Ecto neural progenitor cell (in vitro differentiated cells): ENCODE results near the gene PGM2.
"Not testable (repeated sequence)": the region's sequence is repeated elsewhere in the genome, so short reads cannot be mapped to it uniquely, and the experiment has no call there.

Experiments
- DNase-seq: peaks from one replicate; pipeline ENCODE4 v3.0.0-alpha.2; 2018; ENCODE audit warnings: low spot score

The PGM2 gene

DNA sequence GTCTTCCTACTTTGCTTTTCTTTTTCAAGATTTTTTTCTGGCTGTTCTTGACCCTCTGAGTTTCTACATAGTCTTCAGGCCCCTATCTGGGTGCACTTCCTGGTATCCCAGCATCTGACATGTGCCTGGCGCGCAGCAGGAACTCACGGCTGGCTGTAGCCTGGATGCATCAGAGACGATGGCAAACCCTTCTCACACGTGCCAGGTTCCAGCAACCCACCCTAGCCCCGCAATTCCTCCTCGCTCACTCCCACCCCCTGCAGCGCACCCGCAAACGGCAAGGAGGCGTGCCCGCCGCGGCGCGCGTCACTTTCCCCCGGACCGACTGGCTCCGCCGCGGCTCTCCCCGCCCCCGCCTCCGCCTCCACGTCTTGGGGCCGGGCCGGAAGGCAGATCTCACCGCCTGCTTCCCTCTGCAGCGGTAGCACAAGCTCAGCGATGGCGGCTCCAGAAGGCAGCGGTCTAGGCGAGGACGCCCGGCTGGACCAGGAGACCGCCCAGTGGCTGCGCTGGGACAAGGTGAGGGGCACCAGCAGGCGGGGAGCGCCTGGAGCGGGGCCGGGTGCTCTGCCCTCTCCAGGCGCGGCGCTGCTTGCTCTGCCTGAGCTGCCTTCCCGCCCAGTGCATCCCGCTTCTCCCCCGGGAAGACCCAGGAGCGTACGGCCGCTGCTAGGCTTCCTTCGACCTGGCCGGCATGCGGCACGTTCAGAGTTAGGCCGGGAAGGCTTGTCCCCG is at the start of gene PGM2:
PGM2 (plus strand) TSS at position 392 of the 735 bp plus-strand sequence; CDS start at position 439, 47 bp downstream.
- DNase-seq = peak; percentile 89

DNA sequence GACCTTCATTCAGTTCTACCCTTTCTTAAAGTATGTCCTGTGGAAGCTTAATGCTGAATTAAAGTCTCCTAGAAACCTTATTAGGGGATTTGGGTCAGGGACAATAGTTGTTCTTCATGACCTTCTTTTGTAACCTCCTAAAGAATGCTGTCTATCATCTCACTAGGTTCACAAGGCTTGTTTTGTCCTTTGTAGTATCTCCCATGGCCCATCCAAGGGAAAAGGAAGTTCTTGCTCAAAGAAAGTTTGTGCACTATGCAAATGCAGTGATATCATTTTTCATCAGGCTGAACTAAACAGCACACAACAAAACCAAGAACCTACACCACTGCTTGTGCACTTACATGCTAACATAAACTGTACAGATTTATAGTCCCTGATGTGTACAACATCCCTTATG is 46.6 kb upstream of the PGM2 start:
- no peak for DNase-seq

DNA sequence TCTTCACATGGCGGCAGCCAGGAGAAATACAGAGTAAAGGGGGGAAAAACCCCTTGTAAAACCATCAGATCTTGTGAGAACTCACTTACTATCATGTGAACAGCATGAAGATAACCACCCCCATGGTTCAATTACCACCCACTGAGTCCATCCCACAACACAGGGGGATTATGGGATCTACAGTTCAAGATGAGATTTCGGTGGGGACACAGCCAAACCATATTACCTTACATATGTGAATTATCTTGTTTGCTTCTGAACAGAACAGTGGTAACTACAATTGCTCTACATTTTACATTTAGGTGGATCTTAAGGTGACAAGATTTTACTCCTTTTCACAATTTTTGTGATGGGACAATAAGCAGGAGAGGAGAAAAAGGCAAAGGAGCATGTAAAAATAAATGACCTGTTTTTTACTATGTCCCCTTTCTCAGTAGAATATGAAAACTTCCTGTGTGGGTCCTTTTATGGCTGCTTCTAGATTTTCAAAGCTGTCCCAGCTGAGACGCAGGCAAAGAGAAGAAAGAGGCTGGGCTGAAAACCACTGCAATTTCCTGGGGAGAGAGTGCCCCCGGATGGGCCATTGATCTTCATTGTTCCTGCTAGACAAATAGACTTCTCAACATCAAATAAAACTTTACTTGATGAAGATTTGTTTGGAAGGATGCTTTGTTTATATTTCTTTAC is 45.9 kb upstream of the PGM2 start:
- DNase-seq = no peak

DNA sequence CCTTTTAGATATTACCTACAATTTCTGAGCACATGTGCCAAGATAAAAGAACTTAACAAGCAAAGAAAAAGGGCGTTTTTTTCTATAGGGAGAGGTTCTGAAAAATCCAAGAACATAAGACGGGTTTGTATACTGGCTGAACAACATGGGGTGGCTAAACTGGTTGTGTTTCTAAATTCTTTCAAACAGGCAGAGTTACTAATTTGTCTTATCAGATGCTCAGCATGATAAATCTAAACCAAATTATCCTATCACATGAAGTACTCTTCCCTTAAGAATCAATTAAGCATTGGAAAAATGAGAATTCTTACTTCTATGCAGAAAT is 45.4 kb upstream of the PGM2 start:
- DNase-seq = no peak

DNA sequence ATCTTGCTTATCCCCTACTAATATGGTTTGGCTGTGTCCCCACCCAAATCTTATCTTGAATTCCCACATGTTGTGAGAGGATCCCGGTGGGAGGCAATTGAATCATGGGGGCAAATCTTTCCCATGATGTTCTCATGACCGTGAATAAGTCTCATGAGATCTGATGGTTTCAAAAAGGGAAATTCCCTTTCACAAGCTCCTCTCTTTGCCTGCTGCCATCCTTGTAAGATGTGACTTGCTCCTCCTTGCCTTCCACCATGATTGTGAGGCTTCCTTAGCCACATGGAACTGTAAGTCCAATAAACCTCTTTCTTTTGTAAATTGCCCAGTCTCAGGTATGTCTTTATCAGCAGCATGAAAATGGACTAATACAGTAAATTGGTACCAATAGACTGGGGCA is 40.2 kb upstream of the PGM2 start:
- not testable (repeated sequence) for DNase-seq

DNA sequence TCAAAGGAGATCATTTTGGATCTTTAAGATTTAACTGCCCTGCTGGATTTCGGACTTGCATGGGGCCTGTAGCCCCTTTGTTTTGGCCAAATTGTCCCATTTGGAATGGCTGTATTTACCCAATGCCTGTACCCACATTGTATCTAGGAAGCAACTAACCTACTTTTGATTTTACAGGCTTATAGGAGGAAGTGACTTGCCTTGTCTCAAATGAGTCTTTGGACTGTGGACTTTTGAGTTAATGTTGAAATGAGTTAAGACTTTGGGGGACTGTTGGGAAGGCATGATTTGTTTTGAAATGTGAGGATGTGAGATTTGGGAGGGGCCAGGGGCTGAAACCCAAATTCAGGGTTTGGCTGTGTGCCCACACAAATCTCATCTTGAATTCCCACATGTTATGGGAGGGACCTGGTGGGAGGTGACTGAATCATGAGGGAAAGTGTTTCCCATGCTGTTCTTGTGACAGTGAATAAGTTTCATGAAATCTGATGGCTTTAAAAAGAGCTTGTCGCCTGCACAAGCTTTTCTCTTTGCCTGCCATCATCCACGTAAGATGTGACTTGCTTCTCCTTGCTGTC is 38.5 kb upstream of the PGM2 start:
- DNase-seq = not testable (repeated sequence)

- no peak for DNase-seq
Measured at GRCh38 chr4:37788819-37789218, 37.7 kb upstream of the PGM2 start.

DNA sequence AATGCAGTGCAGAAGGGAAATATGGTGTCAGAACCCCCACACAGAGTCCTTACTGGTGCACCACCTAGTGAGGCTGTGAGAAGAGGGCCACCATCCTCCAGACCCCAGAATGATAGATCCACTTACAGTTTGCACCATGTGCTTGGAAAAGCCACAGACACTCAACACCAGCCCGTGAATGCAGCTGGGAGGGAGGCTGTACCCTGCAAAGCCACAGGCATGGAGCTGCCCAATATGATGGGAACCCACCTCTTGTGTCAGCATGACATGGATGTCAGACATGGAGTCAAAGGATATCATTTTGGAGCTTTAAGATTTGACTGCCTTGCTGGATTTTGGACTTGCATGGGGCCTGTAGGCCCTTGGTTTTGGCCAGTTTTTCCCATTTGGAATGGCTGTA is 34.2 kb upstream of the PGM2 start:
- DNase-seq = no peak

GRCh38 chr4:37793562-37793961 is 32.9 kb upstream of the PGM2 start:
- DNase-seq = no peak

GRCh38 chr4:37794056-37794455 is 32.4 kb upstream of the PGM2 start:
- DNase-seq = no peak

DNA sequence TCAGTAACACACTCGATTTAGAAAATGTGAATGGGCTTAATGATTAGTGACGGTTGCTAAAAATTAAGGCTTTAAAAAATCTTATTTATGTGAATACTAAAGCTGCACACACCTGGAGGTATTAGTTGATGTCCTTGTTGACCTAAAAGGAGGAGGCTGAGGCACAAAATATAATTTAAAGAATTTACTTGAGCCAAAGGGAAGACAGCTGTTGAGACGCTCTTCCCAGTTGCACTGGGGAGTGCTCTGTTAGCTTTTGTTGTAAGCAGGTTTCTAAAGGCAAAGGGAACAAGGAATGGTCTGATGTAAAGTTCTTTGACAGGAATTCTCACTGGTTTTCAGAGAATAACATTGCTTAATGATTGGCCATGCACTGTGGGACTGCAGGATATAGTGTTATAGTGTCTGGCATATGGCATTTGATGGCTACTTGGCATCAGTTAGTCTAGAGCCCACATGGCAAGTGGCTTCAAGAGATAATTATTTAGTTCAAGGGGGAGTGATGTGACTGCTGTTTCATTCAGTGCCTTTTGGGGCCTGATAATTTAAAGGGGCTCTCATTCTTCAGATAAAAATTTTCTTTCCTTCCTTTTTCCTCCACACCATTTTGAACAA is 30.8 kb upstream of the PGM2 start:
- no peak for DNase-seq

- no peak for DNase-seq
Measured at GRCh38 chr4:37797374-37797773, 29.1 kb upstream of the PGM2 start.

DNA sequence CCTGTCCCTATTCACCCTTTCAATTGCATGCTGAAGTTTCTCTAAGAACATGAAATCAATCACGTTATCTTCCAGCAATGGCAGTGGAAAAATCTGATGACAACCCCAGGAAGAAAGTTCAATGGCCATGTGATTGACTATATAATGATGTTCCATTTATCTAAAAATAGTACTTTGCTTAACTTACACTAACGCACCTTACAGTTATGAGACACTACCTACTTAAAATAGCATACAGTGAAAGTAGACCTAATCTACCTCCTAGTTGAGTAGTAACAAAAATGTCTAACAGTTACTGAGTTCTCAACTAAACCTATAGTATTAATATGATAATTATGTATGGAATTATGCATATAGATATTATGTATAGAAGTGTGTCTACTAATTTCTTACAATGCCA is 28.6 kb upstream of the PGM2 start:
- no peak for DNase-seq

GRCh38 chr4:37798616-37799015 is 27.9 kb upstream of the PGM2 start:
- no peak for DNase-seq

DNA sequence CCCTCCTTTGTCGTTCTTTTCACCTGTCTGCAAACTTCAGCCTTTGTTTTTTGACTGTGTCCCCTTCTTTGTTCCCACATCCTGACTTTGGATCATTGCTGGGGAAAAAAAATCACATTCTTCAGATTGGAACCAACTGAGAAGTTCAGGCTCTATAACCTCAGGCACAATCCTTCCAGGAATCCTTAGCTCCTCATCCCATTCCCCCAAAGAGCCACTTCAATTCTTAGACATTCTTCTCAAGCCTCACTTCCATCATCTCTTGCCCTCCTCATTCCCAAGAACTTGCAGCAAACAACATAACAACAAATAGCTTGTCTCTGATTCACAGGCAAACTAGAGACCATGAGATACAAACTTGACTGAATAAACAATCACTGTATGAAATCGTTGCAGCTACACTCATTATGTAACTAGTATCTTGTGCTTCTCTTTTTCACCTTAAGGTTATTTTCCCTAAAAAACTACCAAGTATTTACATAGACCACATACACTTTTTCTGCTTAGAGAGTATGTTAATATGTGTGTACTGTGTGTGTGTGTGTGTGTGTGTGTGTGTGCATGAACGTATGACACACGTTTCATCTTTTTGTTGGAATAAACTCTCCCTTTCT is 26.4 kb upstream of the PGM2 start:
- no peak for DNase-seq

DNA sequence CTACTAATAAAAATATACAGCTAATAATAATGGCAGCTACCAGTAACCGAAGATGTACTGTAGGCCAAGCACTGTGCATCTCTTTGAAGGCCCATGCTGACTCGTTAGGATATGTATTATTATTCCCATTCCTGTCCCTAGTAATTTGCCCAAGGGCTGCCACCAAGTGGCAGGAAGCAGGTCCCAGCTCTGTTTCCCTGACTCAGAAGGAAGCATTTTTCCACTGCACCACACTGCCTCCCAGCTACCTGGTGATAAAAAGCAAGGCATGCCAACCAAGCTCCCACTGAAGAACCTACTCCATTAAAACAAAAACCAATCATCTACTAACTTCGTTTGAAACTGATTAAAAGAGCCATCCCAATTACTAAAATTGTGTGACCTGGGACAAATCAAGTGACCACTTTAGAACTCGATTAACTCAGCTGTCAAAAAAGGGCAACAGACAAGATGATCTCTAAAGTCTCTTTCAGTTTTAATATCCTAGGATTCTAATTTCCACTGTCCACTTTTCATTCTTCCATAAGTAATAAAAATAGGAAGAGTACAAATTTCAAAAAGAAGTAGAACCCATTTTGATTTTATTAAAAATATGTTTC is 24.3 kb upstream of the PGM2 start:
- DNase-seq = peak; percentile 69

- no peak for DNase-seq
Measured at GRCh38 chr4:37803348-37803973, 23.0 kb upstream of the PGM2 start.

DNA sequence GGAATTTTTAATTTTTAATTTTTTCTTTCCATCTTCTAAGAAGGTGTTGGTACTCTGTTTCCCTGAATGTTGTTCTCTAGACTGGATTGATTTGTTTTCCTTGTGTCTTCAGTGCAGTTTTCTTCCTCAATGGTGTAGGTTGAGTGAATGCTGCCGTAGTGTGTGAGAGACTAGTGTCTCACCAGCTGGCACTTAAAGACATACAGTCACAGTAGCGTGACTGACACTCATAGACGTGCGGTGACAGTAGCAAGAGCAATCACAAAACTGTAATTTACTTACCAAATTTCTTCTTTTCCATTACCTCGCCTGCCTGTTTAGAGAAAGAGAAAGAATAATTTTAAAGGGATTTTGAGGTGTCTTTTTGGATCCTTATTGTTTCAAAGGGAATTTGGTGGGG is 21.4 kb upstream of the PGM2 start:
- DNase-seq = no peak

- DNase-seq = no peak
Measured at GRCh38 chr4:37812713-37813112, 13.8 kb upstream of the PGM2 start.

GRCh38 chr4:37815591-37815990 is 10.9 kb upstream of the PGM2 start:
- DNase-seq = no peak

DNA sequence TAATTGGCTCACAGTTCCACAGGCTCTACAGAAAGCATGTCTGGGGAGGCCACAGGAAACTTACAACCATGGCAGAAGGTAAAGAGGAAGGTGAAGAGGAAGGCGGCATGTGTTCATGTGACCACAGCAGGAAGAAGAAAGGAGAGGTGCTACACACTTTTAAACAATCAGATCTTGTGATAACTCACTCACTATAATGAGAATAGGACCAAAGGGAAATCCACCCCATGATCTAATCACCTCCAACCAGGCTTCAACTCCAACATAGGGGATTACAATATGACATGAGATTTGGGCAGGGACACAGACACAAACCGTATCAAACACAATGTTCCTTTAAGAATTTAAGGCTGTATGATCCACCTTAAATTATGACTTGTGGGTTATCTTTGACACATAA is 10.5 kb upstream of the PGM2 start:
- no peak for DNase-seq

GRCh38 chr4:37816719-37817118 is 9.8 kb upstream of the PGM2 start:
- no peak for DNase-seq
